Jurkat, Clone E6-1 (cell line): ENCODE results near the gene GNAS-AS1. TPM values are rescaled to one million over a fixed set of nuclear protein-coding genes. Genes with fewer than 3 reads are reported as not detected.

Experiments
- DNase-seq: peaks from one replicate; pipeline ENCODE4 v3.0.0-alpha.2; 2011; ENCODE audit warnings: low read depth, low spot score
- H3K4me3 ChIP-seq: 2 replicates; pipeline ENCODE4 v1.5.1; 2011; ENCODE audit warnings: mild to moderate bottlenecking, low read length, control low read depth, moderate library complexity
- polyA plus RNA-seq: library from polyadenylated mRNA; unstranded; fragments of >200 nt; gene quantifications from one replicate; pipeline ENCODE4 v1.2.1, GENCODE V29; 2012; ENCODE audit warnings: missing spikeins; ENCODE audit not compliant: insufficient read length, insufficient read depth

The GNAS-AS1 gene
- not detected for polyA plus RNA-seq

GRCh38 chr20:58850693-58851174 lies at the start of gene GNAS-AS1:
Gene GNAS-AS1, minus strand, starts transcription at chr20:58850902.
- DNase-seq: peak; percentile 89
- peak within 1 kb of the TSS; percentile 84 for H3K4me3 ChIP-seq

- DNase-seq: no peak
- no peak overlapping the region for H3K4me3 ChIP-seq
These were observed 49.7 kb upstream of the GNAS-AS1 start for GRCh38 chr20:58900397-58900796.

DNA sequence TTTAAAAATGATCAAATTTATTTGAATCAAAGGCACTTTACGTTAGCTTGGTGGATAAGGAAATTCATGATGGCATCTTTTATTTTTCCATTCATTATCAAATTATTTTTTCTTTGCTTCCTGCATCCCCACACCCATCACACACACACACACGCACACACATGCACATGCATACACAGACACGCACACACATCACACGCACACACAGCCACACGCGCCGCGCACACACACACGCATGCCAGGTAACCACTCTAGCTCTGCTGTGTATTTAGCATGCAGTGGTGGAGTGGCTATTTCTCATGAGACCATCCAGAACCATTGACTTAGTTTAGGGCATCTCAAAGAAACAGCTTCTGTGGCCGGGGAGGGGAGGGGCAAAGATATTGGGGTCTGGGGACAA lies 48.8 kb upstream of the GNAS-AS1 start:
- no peak overlapping the region for H3K4me3 ChIP-seq
- DNase-seq: no peak

- no peak for DNase-seq
- H3K4me3 ChIP-seq: no peak overlapping the region
These were observed 48.1 kb upstream of the GNAS-AS1 start for GRCh38 chr20:58898629-58899408.

DNA sequence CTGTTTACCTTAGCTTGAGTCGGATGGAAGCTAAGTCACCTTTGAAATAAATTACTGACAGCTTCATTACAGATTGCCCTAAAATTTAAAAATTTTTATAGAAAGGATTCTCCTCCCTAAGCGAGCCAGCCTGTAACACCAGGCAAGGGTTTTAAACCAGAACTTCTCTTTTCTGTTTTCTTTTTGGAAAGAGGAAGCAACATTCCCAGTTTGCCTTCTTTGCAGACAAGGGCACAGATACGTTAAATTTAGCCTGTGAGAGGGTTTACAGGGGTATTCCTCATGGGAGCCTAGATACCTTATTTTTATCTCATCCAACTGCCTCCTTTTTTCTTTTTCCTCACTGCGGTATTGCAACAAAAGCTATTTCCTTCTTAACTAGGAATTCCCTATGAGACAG lies 46.8 kb upstream of the GNAS-AS1 start:
- DNase-seq: no peak
- no peak overlapping the region for H3K4me3 ChIP-seq

DNA sequence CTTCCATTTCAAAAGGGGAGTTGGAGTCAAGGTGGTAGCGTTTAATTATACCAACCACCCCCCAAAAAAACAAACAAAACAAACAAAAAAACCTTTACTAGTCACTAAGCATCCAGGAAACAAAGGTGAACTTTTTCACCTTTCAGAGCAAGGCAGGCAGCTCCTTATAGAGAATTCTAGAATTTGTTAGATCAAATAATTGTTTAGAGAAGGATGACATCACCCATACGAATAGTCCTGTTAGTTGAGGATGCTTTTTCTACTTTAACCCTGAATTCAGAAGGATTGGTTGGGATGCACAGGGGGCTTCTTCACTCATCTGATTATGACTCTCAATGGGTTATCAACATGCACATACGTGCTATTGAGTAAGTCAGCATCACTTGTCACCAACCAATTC lies 46.1 kb upstream of the GNAS-AS1 start:
- H3K4me3 ChIP-seq: no peak overlapping the region
- no peak for DNase-seq

DNA sequence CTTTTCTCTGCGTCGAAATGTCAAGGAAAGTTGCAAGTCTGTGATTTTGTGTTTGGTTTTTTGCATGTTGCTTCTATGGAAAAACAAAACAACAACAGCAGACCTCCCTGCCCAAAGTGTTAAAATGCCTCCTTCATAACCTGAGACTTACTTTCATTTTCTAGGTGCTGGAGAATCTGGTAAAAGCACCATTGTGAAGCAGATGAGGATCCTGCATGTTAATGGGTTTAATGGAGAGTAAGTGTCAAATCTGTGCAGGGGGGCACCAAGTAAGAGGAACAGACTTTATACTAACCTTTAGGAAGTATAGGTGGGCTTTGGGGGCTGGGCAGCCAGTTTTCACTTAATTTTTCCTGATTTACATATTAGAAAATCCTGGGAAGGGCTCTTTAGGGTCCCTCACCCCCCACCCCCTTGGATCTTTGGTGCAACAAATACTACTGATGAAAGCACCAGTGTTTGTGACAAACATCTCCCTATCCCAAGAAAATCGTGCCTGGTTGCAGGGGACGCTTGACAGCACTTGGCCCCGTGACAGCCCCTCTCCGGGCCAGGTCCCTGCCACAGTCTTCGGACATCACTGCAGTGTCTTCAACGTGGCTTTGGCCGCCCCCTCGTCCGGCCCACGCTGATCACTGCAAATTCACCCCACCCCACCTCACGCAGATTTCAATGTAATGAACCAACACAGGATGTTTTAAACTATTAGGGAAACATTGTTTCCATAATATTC lies 44.9 kb upstream of the GNAS-AS1 start:
- H3K4me3 ChIP-seq: no peak overlapping the region
- no peak for DNase-seq

DNA sequence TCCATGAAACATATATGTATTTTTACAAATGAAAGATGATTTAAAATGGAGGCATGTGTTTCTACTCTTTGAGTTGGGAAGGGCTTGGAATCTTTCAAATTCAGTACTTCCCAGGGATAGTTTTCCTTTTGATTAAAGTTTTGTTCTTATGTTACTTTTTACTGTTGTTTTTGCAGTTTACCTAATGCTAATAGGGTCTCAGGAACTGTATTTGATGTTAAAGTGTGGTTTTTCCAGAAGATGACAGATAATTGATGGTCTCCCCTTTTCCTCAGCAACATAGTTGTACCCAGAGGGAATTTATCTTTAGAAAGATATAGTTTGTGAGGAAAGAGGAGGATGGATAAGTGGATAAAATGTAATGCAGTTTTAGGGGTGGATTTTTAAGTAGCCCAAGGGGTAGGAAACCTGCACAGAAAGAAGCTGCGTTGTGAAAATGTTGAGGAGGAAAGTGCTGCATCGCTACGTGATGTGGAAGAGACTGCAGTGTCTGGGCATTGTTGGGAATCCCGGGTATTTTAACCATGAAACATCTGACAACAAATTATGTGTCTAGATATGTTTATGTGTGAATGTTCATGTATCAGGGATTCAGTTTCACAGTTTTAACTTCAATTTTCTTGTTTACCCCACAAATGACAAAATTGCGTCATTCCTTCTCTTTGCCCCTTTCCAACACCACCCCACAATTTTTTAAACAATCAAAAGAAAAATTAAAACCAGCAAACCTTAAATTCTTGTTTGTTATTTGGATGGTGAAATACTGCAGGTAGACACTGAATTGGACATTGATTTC lies 44.1 kb upstream of the GNAS-AS1 start:
- no peak for DNase-seq
- H3K4me3 ChIP-seq: no peak overlapping the region

DNA sequence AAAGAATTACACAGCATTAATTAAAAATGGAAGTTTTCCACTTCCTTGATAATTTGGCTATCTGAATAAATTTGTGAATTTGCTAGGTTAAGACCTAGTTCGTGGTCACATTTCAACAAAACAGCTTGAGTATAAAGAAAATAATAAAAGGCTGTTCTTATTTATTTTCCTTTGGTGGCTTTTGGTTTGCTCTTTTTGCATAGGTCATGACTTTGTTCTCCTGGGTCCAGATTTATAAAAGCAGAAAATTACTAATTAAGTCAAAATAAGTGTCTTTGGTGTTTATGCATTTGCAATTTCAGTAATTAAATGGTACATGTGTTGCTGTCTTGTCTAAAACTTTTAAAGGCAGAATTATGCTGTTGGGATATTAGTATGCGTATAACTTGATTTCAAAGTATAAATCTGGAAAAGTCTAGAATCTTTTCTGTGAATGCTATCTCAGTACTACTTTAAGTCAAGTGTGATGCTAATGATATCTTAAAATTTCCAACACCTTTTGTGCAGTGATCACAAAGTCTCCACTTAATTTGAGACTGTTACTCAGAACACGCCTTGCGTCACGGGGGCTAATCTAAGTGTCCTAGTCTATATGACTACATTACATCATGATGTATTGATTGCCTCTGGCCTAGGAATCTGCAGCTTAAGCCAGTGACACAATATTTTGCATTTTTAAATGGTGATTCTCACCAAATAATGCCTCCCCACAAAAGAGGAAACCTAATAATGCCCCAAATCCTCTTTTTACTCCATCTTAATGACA lies 42.8 kb upstream of the GNAS-AS1 start:
- H3K4me3 ChIP-seq: peak overlapping the region; percentile 61
- DNase-seq: no peak

GRCh38 chr20:58892932-58893224 lies 42.2 kb upstream of the GNAS-AS1 start:
- H3K4me3 ChIP-seq: peak overlapping the region; percentile 61
- DNase-seq: peak; percentile 28

- DNase-seq: peak; percentile 69
These were observed 41.6 kb upstream of the GNAS-AS1 start for GRCh38 chr20:58892141-58892931.

GRCh38 chr20:58891718-58892140 lies 41.0 kb upstream of the GNAS-AS1 start:
- peak overlapping the region; percentile 61 for H3K4me3 ChIP-seq
- DNase-seq: peak; percentile 24

More at GRCh38 chr20:58892141-58892931, 41.6 kb upstream of the GNAS-AS1 start:
- H3K4me3 ChIP-seq: peak overlapping the region; percentile 61

DNA sequence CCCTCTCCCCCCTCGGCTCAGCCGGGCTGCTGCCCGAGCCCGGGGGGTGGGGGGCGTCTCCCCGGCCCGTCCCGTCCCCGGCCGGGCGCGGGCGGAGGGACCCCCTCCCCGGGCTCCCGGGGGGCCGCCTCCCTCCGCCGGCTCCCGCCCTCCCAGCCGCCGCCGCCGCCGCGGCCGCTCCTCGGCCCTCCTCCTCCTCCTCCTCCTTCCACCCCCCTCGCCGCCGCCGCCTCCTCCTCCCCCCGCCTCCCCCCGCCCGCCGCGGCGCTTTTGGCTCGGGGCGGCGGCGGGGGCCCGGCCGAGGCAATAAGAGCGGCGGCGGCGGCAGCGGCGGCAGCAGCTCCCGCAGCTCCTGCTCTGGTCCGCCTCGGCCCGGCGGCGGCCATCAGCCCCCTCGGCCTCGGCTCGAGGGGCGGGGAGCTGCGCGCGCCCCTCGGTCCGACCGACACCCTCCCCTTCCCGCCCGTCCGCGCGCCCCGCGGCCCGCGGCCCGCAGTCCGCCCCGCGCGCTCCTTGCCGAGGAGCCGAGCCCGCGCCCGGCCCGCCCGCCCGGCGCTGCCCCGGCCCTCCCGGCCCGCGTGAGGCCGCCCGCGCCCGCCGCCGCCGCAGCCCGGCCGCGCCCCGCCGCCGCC lies 40.5 kb upstream of the GNAS-AS1 start:
- H3K4me3 ChIP-seq: peak overlapping the region; percentile 74
- DNase-seq: no peak

DNA sequence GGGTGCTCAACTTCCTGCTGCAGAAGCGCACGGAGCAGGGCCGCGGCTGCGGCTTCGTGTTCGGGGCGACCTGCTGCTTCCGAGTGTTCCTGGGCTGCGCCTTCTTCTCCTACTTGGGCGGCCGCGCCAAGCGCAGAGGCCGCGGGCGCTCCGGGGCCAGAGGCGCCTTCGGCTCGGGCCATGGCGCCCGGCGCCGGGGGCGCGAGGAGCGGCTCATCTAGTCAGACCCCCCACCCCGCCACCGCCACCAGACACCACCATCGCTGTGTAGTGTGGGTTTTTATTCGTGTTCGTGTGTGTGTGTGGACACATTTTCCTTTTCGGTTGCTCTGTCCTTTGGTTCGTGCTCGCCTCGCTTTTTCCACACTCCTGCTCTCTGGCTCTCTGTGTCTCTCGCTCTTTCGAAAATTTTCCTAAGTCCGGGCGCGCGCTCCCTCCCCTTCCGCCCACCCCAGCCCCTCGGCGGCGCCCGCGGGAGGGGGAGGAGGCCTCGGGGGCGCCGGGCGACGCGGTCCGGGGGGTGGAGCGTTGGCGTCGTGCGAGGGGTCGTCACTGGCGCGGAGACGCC lies 39.9 kb upstream of the GNAS-AS1 start:
- DNase-seq: peak; percentile 74
- peak overlapping the region; percentile 74 for H3K4me3 ChIP-seq

DNA sequence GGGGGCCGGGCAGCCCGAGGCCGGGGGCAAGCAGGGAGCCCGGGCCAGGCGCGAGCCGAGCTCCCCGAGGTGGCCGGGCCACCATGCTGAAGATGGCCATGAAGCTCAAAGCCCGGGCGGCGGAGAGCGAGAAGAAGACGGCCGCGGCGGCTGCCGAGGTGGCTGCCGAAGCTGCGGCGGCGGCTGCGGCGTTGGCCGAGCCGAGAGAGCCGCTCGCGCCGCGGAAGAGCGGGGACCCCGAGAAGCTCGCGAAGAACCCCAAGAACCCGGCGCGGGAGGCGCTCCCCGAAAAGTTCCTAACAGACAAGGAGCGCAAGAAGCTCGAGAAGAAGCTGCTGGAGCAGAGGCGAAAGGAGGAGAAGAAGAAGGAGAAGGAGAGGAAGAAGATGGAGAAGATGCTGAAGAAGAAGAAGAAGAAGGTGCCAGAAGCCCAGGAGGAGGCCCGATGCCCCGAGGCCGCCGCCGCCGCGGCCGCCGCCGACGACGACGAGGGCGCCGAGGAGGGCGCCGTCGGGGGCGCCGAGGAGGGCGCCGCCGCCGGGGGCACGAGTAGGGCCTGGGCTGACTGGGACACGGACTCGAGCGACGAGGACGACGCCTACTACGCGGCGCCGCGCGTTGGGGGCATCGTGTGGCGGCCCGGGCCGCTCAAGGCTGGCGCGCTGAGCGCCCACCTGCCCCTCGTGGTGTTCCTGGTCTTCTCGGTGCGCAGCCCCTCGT lies 39.3 kb upstream of the GNAS-AS1 start:
- DNase-seq: no peak
- H3K4me3 ChIP-seq: peak overlapping the region; percentile 74

GRCh38 chr20:58889334-58889760 lies 38.6 kb upstream of the GNAS-AS1 start:
- peak overlapping the region; percentile 74 for H3K4me3 ChIP-seq
- no peak for DNase-seq
